Glutamatergic neuron (in vitro differentiated cells): ENCODE data around the gene CARNS1. TPM values are rescaled to one million over a fixed set of nuclear protein-coding genes. Genes with fewer than 3 reads are reported as not detected.

ENCODE experiments used
- DNase-seq: peaks from one replicate; pipeline ENCODE4 v3.0.0; 2022
- H3K27ac Mint-ChIP-seq: one replicate; pipeline ENCODE4 v1.8.0; 2020; ENCODE audit warnings: mild to moderate bottlenecking, mixed read lengths, inconsistent platforms; ENCODE audit not compliant: unreplicated experiment
- H3K27me3 Mint-ChIP-seq: one replicate; pipeline ENCODE4 v1.8.0; 2020; ENCODE audit warnings: mild to moderate bottlenecking, moderate library complexity, mixed read lengths, inconsistent platforms; ENCODE audit not compliant: unreplicated experiment
- H3K36me3 Mint-ChIP-seq: one replicate; pipeline ENCODE4 v1.8.0; 2020; ENCODE audit warnings: mild to moderate bottlenecking, mixed read lengths, inconsistent platforms; ENCODE audit not compliant: unreplicated experiment
- H3K4me1 Mint-ChIP-seq: one replicate; pipeline ENCODE4 v1.8.0; 2020; ENCODE audit warnings: mild to moderate bottlenecking, low read depth, mixed read lengths, inconsistent platforms; ENCODE audit not compliant: unreplicated experiment
- H3K4me3 Mint-ChIP-seq: one replicate; pipeline ENCODE4 v1.8.0; 2020; ENCODE audit warnings: mild to moderate bottlenecking, mixed read lengths, inconsistent platforms; ENCODE audit not compliant: unreplicated experiment
- H3K9me3 Mint-ChIP-seq: one replicate; pipeline ENCODE4 v1.8.0; 2020; ENCODE audit warnings: mild to moderate bottlenecking, moderate library complexity, mixed read lengths, inconsistent platforms; ENCODE audit not compliant: unreplicated experiment
- CTCF ChIP-seq: fragments of 200-600 bp; sonication (generic); IDR thresholded peaks from one replicate; pipeline ENCODE4 v1.5.0; 2021; ENCODE audit not compliant: partially characterized antibody, unreplicated experiment
- total RNA-seq: library from RNA; stranded (reverse); fragmentation: NEBNext Ultra II Directional; extraction: Animal tissue kit (Norgen Biotek cat#: 25700); gene quantifications from one replicate; pipeline ENCODE4 v1.2.1, GENCODE V29; 2021; ENCODE audit not compliant: unreplicated experiment

CARNS1 gene
- total RNA-seq, 1 donor from 2014 or later, result 0.07 TPM

DNA sequence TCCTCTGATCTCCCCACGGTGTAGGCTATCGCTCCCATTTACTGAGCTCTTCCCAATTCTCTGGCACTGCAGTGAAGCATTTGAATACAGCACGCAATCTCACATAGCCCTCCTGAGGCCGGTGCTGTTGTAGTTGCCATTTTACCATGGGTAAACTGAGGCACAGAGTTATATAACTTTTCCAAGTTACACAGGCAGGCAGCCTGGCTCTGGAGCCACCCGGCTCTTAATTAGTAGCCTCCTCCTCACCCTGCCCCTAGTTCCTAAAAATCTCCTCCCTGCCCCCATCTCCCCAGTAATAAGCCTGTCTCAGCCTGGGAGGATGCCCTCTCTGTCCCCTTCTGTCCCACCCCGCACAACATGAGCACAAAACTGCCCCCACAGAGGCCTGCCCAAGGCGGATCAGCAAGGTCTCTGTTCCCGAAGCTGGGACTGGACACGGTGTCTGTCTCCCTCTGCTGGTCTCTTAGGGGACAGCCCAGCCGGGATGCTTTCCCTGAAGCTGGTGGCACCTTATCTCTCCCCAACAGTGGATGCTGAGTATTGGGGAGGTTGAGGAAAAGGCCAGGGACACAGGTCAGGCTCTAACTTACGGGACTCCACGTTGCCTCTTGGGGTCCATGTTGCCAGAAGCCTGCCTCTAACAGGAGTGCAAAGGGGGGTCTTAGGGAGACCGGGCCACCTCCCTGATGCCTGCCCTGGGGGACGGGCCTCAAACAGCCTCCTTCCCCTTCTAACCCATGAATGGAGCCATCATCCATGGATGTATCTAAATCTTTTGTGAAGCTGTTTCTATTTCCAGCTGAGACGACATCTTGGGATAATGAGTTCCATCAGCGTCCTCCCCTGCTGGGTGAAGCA lies 33.0 kb upstream of the CARNS1 start:
- Mint-ChIP-seq H3K4me3 (no peak overlapping the region), H3K27me3 (peaks cover 15% of the 10 kb centered on the region), H3K9me3 (no peaks in the 10 kb centered on the region), H3K27ac (no peak overlapping the region), H3K36me3 (no peaks in the 10 kb centered on the region), H3K4me1 (peaks cover 4% of the 10 kb centered on the region)
- TF ChIP-seq CTCF, result peak; percentile 88
- DNase-seq, result peak; percentile 88

DNA sequence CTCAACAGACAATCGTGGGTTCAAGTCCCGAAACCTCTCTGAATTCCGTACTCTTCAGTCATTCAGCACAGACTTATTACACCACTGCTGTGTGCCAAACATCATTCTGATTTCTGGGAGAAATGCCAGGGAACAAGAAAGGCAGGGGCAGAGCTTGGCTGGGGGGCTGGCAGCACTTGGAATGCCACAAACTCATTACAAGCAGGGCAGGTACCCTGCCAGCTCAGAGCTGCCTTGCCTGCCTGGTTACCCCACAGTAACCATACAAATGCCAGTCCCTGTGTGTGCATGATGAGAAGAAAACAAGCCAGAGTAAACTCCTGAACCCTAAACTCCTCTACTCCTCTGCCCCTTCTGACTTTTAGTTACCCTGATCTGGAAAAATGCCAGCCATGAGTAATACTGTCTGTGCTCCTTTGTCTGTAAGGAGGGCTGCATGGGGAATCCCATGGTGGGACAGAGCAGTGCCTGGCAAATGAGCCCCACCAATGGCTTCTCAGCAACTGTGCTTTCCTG lies 30.6 kb upstream of the CARNS1 start:
- no peak for TF ChIP-seq CTCF
- H3K4me1 Mint-ChIP-seq, result peaks cover 14% of the 10 kb centered on the region
- no peaks in the 10 kb centered on the region for H3K36me3 Mint-ChIP-seq
- no peaks in the 10 kb centered on the region for H3K9me3 Mint-ChIP-seq
- peaks cover 17% of the 10 kb centered on the region for H3K27me3 Mint-ChIP-seq
- DNase-seq, result no peak
- H3K27ac Mint-ChIP-seq, result no peak overlapping the region
- no peak overlapping the region for H3K4me3 Mint-ChIP-seq

DNA sequence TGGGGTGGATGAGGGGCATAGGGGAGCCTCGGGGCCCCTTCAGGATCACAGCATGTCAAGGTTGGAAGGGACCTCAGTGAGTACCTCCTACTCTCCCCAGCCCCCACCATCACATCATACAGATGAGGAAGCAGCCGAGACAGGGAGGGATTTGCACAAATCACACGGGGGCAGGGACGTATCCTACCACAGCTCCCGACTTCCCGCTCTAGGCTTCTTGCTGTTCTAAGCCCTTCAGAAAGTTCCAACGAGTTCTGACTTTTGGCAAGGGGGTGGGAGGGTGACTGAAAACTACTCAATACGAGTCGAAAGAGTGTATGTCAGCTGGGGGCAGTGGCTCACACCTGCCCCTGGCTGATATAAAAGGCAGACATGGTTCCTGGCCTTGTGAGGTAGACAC lies 28.4 kb upstream of the CARNS1 start:
- no peaks in the 10 kb centered on the region for H3K9me3 Mint-ChIP-seq
- no peak for TF ChIP-seq CTCF
- peaks cover 14% of the 10 kb centered on the region for H3K4me1 Mint-ChIP-seq
- H3K36me3 Mint-ChIP-seq, result no peaks in the 10 kb centered on the region
- no peak overlapping the region for H3K27ac Mint-ChIP-seq
- DNase-seq, result no peak
- peaks cover 13% of the 10 kb centered on the region for H3K27me3 Mint-ChIP-seq
- H3K4me3 Mint-ChIP-seq, result no peak overlapping the region

GRCh38 chr11:67387518-67387917 lies 28.0 kb upstream of the CARNS1 start:
- Mint-ChIP-seq H3K4me3 (peak overlapping the region; percentile 34), H3K9me3 (no peaks in the 10 kb centered on the region), H3K4me1 (peaks cover 15% of the 10 kb centered on the region), H3K27me3 (peaks cover 13% of the 10 kb centered on the region), H3K36me3 (no peaks in the 10 kb centered on the region), H3K27ac (no peak overlapping the region)
- TF ChIP-seq CTCF, result no peak
- DNase-seq, result no peak

GRCh38 chr11:67389477-67389876 lies 26.0 kb upstream of the CARNS1 start:
- Mint-ChIP-seq H3K4me3 (peak overlapping the region; percentile 49), H3K27ac (peak overlapping the region; percentile 77)

More at GRCh38 chr11:67389477-67389876, 26.0 kb upstream of the CARNS1 start:
- H3K4me1 Mint-ChIP-seq, result peaks cover 15% of the 10 kb centered on the region
- H3K27me3 Mint-ChIP-seq, result peaks cover 13% of the 10 kb centered on the region
- TF ChIP-seq CTCF, result peak; percentile 63
- H3K9me3 Mint-ChIP-seq, result no peaks in the 10 kb centered on the region
- H3K36me3 Mint-ChIP-seq, result no peaks in the 10 kb centered on the region
- DNase-seq, result peak; percentile 80
